Activated CD4-positive, alpha-beta T cell treated with anti-CD3 and anti-CD28 coated beads for 48 hours (primary cell): ENCODE results near the gene TYW1.
"Not testable (repeated sequence)": the region's sequence is repeated elsewhere in the genome, so short reads cannot be mapped to it uniquely, and the experiment has no call there.

Experiments used
- DNase-seq: peaks from one replicate; pipeline ENCODE4 v3.0.0-alpha.2; 2020

Gene TYW1

DNA sequence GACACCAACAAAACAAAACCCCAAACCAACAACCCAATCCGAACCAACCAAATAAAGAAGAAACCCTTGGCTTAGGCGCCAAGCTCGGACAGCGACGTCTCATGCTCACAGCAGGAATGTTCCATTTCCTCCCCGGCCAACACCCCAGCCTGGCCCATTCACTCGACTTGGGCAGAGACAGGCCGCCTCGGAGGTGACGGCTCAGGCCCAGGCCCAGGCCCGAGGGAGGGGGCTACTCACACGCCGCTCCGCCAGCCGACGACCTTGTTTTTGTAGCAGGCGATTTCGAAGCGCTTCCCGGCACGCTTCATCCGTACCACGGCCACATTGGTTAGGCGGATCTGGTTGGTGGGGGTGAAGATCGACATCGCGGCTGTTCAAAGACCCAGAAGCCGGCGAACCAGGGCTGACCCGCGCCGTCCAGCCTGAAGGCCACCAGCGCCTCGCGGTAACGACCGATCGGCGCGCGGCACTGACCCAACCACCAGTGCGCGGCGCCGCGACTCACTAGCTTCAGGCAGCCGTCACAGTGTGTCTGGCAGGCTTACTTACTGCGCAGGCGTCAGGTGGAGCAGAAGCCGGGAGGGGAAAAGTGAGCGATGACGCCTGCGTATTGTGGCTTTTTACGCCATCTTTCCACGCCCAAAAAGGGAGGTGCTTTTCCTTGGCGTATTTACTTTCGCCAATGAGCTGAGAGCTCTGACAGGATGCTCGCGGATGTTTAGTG lies 1.4 kb upstream of the TYW1 start, which contains the start of gene SBDS:
Gene SBDS (minus strand): TSS at position 537 of the 727 bp plus-strand sequence. CDS start 169 bp downstream, at position 368.
- DNase-seq = peak; percentile 94

DNA sequence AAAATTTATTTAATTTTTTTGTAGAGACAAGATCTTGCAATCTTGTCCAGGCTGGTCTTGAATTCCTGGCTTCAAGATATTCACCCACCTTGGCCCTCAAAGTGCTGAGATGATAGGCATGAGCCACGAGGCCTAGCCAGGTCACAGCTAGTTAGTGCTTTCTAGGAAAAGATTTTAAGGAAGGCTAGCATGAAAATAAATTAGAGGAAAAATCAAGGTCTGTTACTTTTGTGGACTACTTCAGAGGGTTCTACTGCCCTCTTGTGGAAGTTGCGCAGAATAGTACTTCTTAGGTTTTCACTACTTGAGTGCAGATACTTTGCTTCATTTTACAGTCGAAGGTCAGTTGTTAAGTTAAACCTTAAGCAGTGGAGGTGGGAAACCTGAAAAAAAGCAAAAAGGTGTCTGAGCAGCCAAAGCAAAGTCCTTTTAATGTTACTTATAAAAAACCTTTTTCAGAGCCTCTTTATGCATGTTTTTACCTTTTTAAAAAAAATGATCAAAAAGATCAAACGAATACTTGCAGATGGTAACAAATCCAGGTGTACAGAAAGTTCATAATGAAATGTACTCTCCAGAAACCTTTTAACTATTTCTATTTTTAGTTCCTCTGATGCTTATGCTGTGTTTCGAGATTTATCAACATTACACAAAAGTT lies 4.1 kb downstream of the TYW1 start:
- DNase-seq = not testable (repeated sequence)

DNA sequence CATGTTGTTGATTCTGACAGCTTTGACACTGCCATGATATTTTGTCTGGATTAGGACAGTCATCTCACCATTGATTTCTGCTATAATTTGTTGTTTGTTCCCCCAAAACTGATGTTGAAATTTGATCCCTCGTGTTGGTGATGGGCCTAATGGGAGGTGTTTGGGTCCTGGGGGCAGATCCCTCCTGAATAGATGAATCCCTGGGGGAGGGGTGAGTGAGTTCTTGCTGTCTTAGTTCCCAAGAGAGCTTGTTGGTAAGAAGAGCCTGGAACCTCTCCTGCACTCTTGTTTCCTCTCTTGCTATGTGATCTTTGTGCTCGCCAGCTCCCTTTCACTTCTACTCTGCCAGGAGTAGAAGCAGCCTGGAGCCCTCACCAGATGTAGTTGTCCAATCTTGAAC lies 7.5 kb downstream of the TYW1 start:
- DNase-seq = not testable (repeated sequence)

DNA sequence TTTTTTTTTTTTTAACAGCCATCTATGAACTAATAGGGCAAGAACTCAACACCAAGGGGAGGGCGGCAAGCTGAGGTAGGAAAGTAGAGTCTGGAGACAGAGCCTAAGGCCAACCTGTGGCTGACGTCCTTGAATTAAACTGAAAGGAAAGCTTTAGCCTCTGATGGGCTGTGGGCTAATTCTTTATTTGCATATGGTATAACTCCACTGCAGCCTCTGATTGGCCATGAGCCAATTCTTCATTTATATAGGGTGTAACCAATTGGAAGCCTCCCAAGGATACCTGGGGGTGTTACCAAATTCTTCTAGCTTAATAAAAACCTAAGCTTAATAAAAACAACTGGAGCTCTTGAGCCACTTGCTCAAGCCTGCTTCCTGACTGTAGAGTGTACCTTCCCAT lies 10.3 kb downstream of the TYW1 start:
- DNase-seq = no peak

DNA sequence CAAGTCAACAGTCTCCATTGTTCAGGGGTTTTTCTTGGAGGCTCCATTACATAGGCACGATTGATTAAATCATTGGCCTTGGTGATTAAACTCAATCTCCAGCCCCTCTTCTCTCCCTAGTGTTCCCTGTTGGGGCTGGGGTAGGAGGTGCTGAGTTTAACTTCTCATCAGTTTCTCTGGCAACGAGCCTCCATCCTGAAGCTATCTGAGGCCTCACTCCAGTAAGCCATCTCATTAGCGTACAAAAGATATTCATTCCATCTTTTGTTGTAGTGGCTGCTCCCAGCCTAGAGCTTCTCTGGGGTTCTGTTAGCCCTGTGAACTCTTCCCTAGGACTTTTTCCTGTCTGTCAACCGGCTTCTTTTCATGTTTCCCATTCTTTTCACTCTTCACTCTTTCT lies 11.6 kb downstream of the TYW1 start:
- no peak for DNase-seq

DNA sequence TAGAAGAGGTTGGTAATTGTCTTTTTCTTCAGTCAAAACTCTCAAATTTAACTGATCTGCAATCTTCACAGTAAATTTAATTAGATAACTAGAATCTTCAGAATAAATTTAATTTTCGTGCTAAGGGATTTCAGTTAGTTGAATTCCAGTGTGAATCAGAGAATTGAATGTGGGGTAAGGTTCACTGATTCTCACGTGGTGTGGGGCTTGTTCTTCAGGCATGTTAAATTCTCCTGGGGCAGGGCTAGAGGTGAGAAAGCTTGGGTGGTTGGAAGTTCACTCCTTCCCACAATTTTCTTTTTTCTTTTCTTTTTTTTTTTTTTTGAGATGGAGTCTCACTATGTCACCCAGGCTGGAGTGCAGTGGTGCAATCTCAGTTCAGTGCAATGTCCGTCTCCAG lies 13.0 kb downstream of the TYW1 start:
- not testable (repeated sequence) for DNase-seq

DNA sequence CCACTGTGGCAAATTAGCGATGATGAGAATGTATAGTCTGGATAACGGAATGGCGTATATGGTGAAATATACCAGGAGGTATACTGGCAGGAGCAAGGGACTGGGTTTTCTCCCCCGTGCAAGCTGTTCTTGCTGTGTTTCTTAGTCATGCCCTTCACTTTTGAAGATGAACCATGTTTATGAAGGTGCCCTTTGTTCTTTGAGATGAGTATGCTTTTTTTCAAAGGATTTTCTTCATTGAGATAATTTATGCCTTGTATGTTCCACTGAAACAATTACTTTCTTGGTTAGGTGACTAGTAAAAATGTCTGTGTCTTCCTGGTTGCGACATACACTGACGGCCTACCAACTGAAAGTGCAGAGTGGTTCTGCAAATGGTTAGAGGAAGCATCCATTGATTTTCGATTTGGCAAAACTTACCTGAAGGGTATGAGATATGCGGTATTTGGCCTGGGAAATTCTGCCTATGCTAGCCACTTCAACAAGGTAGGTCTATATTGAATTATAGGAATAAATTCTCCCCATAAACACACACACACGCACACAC lies 17.5 kb downstream of the TYW1 start:
- not testable (repeated sequence) for DNase-seq

DNA sequence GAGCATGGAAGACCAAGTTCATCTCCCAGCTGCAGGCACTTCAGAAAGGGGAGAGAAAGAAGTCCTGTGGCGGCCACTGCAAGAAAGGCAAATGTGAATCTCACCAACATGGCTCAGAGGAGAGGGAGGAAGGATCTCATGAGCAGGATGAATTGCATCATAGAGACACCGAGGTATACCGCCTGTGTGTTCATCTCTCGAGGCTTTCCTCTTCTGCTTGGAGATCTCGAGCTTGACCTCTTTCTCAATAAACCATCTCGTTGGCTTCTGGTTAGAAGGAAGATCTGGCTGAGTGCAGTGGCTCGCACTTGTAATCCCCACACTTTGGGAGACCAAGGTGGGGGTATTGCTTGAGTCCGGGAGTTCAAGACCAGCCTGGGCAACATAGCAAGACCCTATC lies 21.3 kb downstream of the TYW1 start:
- DNase-seq = not testable (repeated sequence)

DNA sequence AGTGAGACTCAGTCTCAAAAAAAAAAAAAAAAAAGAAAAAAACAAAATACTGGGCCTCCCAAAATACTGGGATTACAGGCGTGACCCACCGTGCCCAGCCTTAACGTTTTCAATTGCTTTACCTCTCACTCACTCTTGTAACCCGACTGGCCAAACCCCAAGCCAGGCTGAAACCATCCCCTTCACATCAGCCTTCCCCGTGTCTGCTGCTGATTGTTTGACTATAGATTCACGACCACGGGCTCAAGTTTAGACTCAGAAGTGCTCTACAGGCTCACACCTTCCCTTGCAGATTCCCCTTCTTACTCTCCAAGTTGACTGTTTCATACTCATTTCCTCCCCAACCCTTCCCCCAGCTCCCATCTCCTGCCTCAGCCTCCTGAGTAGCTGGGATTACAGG lies 22.3 kb downstream of the TYW1 start:
- DNase-seq = peak; percentile 18

DNA sequence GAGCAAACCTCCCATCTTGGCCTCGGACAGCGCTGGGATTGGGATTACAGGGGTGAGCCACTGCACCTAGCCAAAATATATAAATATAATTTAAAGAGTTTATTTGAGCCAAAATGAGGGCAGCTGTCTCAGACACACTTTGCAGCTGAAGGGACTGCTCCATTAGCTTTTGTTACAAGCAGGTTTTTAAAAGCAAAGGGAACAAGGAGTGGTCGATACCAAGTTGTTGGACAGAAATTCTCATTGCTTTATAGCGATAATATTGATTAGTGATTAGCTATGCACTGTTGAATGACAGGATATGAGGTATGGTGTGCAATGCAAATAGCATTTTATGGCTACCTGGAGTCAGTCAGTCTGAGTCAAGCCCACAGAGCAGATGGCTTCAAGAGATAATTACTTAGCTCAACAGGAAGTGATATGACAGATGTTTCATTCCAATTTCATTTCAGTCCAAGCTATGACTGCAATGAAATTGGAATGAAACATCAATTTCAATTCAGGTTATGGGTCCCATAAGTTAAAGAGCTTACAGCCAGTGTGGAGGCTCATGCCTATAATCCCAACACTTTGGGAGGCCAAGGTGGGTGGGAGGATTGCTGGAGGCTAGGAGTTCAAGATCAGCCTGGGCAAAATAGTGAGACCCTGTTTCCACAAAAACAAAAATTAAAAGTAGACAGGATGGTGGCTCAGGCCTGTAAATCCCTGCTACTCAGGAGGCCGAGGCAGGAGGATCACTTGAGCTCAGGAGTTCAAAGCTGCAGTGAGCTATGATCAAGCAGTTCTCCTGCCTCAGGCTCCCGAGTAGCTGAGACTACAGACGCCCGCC lies 23.1 kb downstream of the TYW1 start:
- DNase-seq = no peak

DNA sequence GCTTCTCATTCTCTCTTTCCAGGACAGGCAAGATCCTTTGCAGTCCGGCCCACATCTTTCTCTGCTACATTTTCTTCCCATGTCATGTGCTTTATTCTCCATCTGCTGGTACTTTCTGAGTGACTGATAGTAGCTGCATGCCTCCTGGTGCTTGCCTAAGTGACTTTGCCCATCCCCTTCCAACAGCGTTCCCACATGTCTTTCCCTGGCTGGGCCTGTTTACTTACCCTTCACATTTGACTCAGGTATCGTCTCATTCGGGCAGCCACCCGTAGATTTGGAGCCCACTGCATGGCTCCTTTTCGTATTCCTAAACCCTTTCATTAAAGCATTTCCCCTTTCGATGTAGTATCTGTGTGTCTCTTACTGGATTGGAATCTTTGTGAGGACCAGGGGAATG lies 24.6 kb downstream of the TYW1 start:
- no peak for DNase-seq

DNA sequence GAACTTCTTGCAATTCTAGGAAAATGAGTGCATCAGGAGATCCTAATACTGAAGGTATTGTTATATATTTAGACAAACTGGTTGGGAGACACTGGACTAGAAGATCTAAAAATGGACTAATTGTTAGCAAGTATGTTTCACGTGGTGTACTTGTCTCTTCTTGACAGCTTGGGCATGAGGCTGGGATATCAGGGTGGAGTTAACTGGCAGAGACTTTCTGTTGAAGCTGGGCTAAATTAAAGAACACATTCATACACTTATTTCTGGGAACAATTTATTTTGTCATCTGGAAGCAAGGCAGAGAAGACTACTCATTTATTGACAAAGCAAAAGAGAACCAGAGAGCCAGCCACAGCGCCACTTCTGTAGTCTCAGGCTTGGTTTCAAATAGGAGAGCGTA lies 25.9 kb downstream of the TYW1 start:
- DNase-seq = no peak

DNA sequence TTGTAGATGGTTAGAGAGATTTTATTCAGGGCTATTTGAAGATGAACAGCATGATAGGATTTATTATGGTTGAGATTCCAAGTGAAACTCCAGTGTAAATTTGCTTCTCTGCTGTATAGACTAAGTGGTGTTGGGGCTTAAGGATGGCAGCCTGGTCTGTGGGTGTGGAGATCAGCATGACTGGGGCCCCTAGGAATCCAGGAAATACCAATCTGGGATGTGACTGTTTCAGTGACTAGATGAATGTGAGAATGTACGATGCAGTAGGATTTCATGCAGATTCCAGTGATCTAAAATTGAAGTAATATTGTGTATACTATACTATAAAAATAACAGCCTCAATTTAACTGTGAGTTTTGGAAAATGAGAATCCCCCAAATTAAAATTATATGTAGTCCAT lies 28.8 kb downstream of the TYW1 start:
- DNase-seq = not testable (repeated sequence)

DNA sequence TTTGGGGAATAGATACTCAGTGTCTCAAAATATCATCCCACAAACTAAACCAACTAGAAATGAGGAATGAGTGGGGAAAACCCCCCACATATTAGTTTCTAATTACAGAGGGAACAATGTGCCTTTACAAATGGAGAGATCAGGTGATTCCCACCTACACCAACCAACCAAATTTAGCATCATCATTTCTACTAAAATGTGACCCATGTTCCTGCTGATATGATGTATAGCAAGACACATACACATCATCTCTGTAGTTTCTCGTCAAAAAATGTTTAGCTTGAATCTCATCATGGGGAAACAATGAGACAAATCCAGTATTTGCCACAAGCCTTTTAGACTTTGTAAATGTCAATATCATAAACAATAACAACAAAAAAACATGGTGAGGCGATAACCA lies 35.1 kb downstream of the TYW1 start:
- not testable (repeated sequence) for DNase-seq

DNA sequence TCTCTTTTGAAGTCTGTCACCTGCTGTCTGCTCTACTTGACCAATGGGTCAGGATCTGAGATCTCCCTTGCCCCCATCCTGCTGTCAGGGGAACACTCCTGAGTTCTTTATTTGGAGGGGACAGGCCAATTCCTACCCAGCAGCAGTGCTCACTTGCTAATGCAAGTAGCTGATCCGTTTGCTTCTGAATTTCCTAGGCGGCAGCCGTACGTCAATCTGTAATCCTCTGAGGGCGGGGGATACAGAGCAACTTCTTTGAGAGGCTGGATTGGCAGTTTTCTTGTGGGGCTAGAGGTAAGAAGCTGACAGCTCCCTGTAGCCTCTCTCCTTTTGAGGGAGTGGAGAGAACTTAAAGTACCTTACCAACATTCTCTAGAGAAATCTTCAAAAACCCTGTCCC lies 36.6 kb downstream of the TYW1 start:
- no peak for DNase-seq

DNA sequence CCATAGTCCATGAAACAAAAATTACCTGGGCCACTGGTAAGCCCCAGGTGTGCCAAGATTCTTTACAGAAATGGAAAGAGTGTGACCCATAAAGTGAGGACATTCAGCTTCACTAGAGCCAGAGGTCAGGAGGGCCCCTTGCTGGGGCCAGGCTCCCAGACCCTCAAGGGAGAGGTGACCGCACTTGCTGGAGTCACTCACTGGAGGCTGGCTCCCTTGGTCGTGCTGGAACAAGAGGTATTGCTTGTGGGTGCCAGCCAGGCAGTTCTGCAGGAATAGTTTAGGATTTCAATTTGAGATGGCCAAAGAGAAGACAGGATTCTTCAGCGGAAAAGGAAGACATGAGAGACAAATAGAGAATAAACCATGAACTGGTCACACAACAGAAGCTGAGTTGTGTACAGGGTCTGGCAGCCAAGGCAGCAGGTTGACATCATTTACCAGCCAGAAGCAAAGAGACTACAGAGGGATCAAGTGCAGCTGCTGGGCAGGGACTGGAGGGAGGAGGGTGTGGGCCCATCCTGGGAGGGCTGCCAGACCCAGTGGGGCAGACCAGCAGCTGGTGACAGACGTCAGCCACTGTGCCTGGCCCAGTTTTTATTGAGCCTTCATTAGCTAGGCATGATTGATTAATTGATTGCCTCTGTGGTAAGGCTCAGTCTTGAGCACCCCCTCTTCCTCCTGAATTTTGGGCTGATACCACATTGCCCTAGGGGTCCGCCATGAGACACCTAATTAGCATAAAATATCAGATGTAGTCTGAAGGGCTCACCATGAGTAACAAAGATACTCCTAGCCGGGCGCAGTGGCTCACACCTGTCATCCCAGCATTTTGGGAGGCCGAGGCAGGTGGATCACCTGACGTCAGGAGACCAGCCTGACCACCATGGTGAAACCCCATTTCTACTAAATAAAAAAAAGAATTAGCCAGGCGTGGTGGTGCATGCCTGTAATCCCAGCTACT lies 40.1 kb downstream of the TYW1 start:
- not testable (repeated sequence) for DNase-seq

DNA sequence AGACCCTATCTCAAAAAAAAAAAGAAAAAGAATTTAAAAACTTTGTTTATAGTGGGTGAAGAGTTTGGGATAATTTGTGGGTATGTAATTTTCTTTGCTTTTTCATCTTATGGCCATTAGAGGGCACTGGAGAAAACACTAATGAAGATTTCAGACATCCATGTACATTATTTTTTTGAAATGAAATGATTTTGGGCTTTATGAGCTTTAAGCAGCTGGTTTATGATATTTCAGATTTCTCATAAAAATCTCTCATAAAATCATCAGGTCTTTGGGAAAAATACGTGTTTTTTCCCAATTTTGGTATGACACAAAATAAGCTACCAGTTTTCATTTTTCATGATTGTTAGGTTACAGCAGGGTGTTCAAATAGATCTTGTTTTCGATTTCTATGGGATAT lies 44.2 kb downstream of the TYW1 start:
- DNase-seq = not testable (repeated sequence)

DNA sequence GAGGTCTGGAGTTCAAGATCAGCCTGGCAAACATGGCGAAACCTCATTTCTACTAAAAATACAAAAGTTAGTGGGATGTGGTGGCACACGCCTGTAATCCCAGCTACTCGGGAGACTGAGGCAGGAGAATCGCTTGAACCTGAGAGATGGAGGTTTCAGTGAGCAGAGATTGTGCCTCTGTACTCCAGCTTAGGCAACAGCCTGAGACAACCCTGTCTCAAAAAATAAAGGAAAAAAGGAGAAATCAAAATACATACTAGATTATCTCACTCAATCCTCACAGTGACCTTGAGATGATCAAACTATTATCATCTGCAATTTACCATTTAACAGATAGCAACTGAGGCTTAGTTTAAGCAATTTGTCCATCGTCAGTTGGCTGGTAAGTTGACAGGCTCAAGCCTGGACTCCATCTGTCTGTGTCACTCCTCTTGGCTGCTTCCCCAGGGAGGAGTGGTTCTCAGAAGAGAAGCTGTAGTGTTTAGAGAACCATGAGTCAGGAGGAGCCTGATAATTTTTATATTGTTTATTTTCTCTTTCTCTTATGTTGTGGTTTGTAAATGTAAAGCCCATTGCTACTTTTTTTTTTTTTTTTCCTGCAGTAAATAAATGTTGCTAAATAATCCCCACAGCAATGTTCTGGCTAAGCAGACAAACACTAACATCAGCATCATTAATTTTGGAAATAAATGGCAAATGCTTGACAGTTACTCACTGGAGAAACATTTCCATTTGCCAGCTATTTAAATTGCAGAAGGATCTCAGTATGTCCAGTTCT lies 46.3 kb downstream of the TYW1 start:
- not testable (repeated sequence) for DNase-seq

DNA sequence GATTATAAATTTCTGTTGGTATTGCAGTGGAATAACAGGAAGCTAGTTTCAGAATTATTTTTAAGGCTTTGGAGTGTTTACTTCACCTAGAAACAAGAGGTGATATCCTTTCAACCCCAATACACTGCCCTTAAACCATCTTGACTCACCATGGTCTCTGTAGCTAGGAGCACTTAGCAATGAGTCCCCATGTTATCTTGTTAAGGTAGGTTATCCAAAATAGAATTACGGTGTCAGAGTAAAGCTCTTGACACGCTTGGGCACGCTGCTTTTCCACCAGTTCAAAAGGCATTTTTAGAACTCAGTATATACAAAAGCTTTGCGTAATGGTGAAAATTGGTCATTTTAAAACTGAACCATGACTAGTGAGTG lies 46.9 kb downstream of the TYW1 start:
- DNase-seq = not testable (repeated sequence)

DNA sequence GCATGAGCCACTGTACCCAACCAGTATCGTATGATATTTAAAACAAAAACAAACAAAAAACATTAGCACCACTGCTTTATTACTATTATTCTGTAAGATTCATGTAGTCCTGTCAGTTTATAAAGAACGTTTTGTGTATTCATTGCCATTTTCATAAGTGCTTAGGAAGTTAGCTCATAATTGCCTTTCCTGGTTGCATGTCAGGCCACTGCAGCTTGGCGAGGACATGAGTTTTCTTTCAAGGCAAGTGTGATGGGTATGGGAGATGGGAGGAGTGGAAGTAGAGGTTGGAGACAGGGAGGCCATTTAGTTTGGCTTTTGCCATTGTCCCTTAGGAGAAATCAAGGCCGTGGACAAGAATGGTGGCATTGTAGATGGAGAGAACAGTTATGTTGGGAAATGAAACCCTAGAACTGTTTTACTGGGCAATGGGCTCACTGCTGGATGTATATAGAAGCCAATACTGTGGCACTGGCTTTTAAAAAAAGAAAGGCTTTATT lies 48.9 kb downstream of the TYW1 start:
- DNase-seq = no peak

DNA sequence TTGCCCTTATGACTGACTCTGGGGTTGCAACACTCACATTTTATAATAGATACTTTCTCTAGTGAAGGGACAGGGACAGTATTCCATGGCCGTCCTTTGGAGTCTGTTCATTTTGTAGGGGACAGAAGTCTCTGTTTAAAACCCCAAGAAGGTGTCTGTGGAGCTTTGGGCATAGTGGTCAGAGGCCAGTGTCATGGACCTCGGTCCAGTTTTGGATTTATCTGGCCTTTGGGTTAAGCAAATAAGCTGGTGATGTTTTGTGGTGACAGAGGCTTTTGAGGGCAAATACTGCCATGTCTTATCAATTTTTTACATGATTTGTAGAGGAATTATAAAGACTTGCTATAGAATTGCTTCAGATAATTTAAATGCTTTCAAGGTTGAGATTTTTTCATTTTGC lies 50.2 kb downstream of the TYW1 start:
- DNase-seq = not testable (repeated sequence)
